ENCODE data around the gene KCNIP3.

Gene KCNIP3

GRCh38 chr2:95319481-95320343 is 22.6 kb downstream of the KCNIP3 start:
- Histone ChIP-seq H3K27ac (ENCODE audit: low read length) (no peak overlapping the region), H3K79me2 (ENCODE audit: insufficient read depth, low read length) (no peaks in the 10 kb centered on the region), H2AFZ (ENCODE audit: low read depth, low read length) (no peak overlapping the region), H3K9me3 (ENCODE audit: insufficient read depth, low read length, severe bottlenecking) (no peaks in the 10 kb centered on the region), H3K4me3 (ENCODE audit: low read depth in 1 of 2, low read length in 2 of 2) (no peak overlapping the region), H3K9ac (ENCODE audit: low read depth, low read length) (no peak overlapping the region), H3K27me3 (ENCODE audit: insufficient read depth, low read length, poor library complexity) (no peaks in the 10 kb centered on the region), H4K20me1 (ENCODE audit: insufficient read depth, low read length) (no peaks in the 10 kb centered on the region), H3K4me1 (ENCODE audit: insufficient read depth, low read length) (peaks cover 30% of the 10 kb centered on the region), H3K36me3 (ENCODE audit: insufficient read depth, low read length) (no peaks in the 10 kb centered on the region), H3K4me2 (ENCODE audit: insufficient read depth, low read length) (no peak overlapping the region)
- TF ChIP-seq EZH2 (IDR thresholded peaks at IDR 0.05; ENCODE audit: borderline replicate concordance, low read depth, low read length, severe bottlenecking), result no peak
- TF ChIP-seq, protein P1, sequence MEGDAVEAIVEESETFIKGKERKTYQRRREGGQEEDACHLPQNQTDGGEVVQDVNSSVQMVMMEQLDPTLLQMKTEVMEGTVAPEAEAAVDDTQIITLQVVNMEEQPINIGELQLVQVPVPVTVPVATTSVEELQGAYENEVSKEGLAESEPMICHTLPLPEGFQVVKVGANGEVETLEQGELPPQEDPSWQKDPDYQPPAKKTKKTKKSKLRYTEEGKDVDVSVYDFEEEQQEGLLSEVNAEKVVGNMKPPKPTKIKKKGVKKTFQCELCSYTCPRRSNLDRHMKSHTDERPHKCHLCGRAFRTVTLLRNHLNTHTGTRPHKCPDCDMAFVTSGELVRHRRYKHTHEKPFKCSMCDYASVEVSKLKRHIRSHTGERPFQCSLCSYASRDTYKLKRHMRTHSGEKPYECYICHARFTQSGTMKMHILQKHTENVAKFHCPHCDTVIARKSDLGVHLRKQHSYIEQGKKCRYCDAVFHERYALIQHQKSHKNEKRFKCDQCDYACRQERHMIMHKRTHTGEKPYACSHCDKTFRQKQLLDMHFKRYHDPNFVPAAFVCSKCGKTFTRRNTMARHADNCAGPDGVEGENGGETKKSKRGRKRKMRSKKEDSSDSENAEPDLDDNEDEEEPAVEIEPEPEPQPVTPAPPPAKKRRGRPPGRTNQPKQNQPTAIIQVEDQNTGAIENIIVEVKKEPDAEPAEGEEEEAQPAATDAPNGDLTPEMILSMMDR (IDR thresholded peaks at IDR 0.05; ENCODE audit: borderline replicate concordance, extremely low read depth, low read length, poor library complexity, severe bottlenecking), result no peak
- ATAC-seq (ENCODE audit: insufficient read depth, low read depth) (no peak), DNase-seq (no peak)

DNA sequence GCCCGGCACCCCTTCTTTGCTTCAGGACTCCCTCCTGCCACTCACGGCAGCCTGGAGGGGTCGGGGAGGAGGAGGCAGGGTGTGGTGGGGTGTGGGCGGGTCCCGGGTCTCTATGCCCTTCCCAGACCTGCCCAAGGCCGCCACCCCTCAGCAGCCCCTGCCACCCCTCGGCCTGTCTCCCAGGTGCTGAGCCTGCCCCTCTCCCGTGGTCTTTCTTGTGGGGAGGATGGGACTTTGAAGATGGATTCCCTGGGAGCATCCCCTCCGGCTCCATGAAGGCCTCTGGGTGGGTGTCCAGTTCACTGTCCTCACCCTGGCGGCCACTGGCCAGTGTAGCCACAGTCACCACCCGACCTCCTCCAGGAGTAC is 23.2 kb downstream of the KCNIP3 start:
- Histone ChIP-seq H3K27ac (ENCODE audit: low read length) (no peak overlapping the region), H3K4me3 (ENCODE audit: low read depth in 1 of 2, low read length in 2 of 2) (no peak overlapping the region), H3K4me2 (ENCODE audit: insufficient read depth, low read length) (no peak overlapping the region), H2AFZ (ENCODE audit: low read depth, low read length) (no peak overlapping the region), H3K4me1 (ENCODE audit: insufficient read depth, low read length) (peaks cover 24% of the 10 kb centered on the region), H4K20me1 (ENCODE audit: insufficient read depth, low read length) (no peaks in the 10 kb centered on the region), H3K9ac (ENCODE audit: low read depth, low read length) (no peak overlapping the region), H3K79me2 (ENCODE audit: insufficient read depth, low read length) (no peaks in the 10 kb centered on the region), H3K9me3 (ENCODE audit: insufficient read depth, low read length, severe bottlenecking) (no peaks in the 10 kb centered on the region), H3K36me3 (ENCODE audit: insufficient read depth, low read length) (no peaks in the 10 kb centered on the region), H3K27me3 (ENCODE audit: insufficient read depth, low read length, poor library complexity) (no peaks in the 10 kb centered on the region)
- ATAC-seq (ENCODE audit: insufficient read depth, low read depth) (no peak), DNase-seq (no peak)
- TF ChIP-seq EZH2 (IDR thresholded peaks at IDR 0.05; ENCODE audit: borderline replicate concordance, low read depth, low read length, severe bottlenecking), result no peak
- TF ChIP-seq, protein P1 (IDR thresholded peaks at IDR 0.05; ENCODE audit: borderline replicate concordance, extremely low read depth, low read length, poor library complexity, severe bottlenecking), result no peak

DNA sequence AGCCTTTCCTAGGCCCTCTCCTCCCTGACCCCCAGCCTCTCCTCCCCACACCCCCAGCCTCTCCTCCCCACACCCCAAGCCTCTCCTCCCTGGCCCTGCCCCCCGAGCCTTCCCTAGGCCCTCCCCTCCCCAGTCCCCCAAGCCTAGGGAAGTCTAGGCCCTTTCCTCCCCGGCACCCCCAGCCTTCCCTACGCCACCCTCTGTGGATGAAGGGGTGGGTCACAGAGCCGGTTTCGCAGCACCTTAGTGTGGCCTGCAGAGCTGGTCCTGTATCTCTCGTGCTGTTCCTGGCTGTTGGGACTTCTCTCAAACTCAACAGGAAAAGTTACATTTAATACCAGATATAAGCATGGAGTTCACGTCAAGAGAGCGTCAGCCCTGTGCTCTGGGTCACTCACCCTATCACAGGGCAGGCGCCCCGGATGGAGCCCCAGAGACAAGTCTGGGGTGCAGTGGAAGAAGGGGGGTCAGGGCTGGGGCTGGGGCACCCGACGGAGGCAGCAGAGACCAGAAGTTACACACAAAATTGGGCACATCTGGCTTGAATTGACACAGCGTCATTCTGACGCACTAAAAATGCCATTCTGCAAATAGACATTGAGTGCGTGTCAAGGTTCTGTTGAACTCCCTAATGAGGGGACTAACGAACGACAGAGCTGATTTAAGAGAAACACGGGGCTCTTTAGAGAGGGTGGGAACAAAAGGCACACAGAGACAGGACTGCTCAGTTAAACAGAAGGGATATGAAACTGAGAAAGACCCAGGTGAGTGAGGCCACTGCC is 24.0 kb downstream of the KCNIP3 start:
- Histone ChIP-seq H2AFZ (ENCODE audit: low read depth, low read length) (no peak overlapping the region), H3K27me3 (ENCODE audit: insufficient read depth, low read length, poor library complexity) (no peaks in the 10 kb centered on the region), H3K36me3 (ENCODE audit: insufficient read depth, low read length) (no peaks in the 10 kb centered on the region)

More for the DNA sequence above, 24.0 kb downstream of the KCNIP3 start:
- H3K9ac ChIP-seq (ENCODE audit: low read depth, low read length), result no peak overlapping the region
- TF ChIP-seq EZH2 (IDR thresholded peaks at IDR 0.05; ENCODE audit: borderline replicate concordance, low read depth, low read length, severe bottlenecking), result no peak
- TF ChIP-seq, protein P1 (IDR thresholded peaks at IDR 0.05; ENCODE audit: borderline replicate concordance, extremely low read depth, low read length, poor library complexity, severe bottlenecking), result no peak
- no peak overlapping the region for H3K27ac ChIP-seq (ENCODE audit: low read length)
- H3K4me3 ChIP-seq (ENCODE audit: low read depth in 1 of 2, low read length in 2 of 2), result no peak overlapping the region
- DNase-seq (no peak), ATAC-seq (ENCODE audit: insufficient read depth, low read depth) (no peak)
- H3K4me2 ChIP-seq (ENCODE audit: insufficient read depth, low read length), result no peak overlapping the region
- H4K20me1 ChIP-seq (ENCODE audit: insufficient read depth, low read length), result no peaks in the 10 kb centered on the region
- H3K9me3 ChIP-seq (ENCODE audit: insufficient read depth, low read length, severe bottlenecking), result no peaks in the 10 kb centered on the region
- peaks cover 16% of the 10 kb centered on the region for H3K4me1 ChIP-seq (ENCODE audit: insufficient read depth, low read length)
- H3K79me2 ChIP-seq (ENCODE audit: insufficient read depth, low read length), result no peaks in the 10 kb centered on the region
